NCI-H146 treated with DMSO at 0.1 percent for 48 hours (cell line): ENCODE data around the gene ZFYVE28.

Source experiments
- DNase-seq: peaks from one replicate; lab custom pipeline; 2025; ENCODE audit not compliant: unreplicated experiment; lab: John Stamatoyannopoulos, UW

Gene ZFYVE28

GRCh38 chr4:2412534-2412884, 5.9 kb downstream of the ZFYVE28 start:
- no peak for DNase-seq

DNA sequence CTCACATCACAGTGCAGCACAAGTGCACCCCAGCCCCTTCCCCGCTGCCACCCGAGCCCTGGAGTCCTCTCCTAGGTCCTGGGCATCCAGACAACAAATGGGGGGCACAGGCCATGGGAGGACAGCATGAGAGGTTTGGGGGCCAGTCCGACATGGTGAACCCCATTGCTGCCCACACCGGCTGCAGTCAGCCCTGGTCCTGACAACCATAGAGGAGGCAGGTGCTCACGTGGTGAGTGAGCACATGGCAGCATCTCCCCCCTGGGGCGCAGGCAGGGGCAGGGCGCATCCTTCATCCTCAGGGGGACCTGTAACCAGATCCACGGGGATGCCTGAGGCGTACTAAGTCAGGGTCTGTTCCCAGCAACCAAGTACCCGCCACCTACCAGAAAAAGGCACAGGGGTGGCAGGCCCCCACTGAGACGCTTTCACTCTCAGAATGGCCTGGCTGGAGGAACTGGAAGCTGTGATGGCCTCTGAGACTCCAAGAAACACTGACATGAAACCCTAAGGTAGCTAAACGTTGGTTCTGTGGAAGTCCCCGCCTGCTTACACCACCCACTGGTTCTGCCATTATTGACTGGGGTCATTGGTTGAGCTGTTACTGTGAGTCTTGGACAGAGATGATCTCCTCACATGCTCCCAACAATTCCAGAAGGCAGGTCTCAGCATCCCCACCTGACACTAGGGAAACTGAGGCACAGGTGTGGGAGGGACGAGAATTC, 6.5 kb downstream of the ZFYVE28 start:
- DNase-seq: no peak

DNA sequence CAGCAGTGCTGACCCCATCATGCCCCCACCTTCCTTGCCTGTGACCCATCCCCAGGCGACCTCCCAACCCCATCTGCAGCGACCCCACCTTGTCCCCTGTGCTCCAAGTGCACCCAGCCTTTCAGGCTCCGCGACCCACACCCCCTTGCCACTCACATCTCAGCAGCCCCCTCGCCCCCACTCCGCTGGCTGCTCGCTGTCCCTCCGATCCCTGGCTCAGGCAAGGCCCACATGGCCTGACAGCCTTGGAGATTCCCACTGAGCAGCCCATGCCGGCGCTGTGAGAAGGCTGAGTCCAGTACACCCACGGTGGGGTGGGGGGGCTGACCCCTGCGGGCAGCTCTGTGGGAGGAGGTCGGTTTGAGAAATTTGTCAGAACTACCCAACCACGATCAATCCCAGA, 9.1 kb downstream of the ZFYVE28 start:
- DNase-seq: no peak

DNA sequence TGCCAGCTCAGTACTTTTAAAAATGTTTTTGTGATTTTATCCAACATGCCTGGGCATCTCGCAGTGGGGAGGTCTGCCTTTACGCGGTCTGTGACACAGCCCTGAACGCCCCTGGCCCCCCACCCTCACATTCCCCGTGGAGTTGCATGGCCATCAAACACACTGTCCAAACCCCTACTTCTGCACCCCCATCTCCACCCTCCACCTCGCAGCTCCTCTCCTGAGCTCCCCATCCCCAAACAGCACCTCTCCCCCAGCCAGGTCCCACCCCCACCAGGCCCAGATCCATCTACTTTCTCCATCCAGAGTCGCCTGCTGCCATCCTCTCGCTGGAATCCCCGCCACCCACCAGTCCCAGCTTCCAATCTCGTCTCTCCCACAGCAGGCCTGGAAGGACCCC, 9.5 kb downstream of the ZFYVE28 start:
- no peak for DNase-seq

DNA sequence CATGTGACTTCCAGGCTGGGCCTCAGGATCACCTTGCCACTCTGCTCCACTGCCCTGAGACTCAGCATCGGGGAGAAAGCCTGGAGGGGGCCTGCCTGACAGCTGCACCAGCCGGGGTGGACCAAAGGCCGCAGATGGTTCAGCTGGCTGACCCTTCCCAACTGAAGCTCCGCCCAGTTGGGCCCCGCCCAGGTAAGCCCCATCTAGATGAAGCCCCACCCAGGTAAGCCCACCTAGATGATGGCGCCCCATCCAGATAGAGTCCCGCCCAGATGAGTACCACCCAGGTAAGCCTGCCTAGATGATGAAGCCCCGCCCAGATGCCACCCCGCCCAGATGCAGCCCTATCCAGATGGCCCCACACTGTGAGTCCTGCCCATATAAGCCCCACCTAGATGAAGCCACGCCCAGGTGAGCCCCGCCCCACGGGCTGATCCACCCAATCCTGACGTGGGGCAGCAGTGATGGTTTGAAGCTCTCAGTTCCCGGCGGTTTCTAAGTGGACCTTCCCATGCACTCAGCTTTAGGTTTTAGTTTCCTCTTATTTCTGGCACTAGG, 10.0 kb downstream of the ZFYVE28 start:
- DNase-seq: no peak

GRCh38 chr4:2407991-2408342, 10.5 kb downstream of the ZFYVE28 start:
- no peak for DNase-seq

DNA sequence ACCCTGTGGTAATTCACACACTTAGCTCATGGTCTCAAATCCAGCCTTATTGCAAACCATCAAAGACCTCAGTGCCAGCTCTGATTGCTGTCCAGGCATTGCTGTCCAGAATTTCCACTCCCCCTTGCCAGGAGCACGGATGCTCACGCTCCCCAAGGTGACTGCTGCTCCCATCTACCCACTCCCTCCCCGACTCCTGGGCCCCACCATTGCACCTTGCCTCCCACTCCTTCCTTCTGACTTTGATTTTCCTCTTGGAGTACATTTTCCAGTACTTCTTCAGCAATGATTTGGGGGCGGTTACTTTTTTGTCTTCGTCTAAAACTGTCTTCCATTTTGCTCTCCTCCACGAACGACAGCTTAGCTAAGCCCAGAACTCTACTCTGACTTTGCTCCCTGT, 11.5 kb downstream of the ZFYVE28 start:
- DNase-seq: no peak

GRCh38 chr4:2406406-2406805, 12.0 kb downstream of the ZFYVE28 start:
- no peak for DNase-seq

- no peak for DNase-seq
These were observed 15.5 kb downstream of the ZFYVE28 start for GRCh38 chr4:2402941-2403340.

DNA sequence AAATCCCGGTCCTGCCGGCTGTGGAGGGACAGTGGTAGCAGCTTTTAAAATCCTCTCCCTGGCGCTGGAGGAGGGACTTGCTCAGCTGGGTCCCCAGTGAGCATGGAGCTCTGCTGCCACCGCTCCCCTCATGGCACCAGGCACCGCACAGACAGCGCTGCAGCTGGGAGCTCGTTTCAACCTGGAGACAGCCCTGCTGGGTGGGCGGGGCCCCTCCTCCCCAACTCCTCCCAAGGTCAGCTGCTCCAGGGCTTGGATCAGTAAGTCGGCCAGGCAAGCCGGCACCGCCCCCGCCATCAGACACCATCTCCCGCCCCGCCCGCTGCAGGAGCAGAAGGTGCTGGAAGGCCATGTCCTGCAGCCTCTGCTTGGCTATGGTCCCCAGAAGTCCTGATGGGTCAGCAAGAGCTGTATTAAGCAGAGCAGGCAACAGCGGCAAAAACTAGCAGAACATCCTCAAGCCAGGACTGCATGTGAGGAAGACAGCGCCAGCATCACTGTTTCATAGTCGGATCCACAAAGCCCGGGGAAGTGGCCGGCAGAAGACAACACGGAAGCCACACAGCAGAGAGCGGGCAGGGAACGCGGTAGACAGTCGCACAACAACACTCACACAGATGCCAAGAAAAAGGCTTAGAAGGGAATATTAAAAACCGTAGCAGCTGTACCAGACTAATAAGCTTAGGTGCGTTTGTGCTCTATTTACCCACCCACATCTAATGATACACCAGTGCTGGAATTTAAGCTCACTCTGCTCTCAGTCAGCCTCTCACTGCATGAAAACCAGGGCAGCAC, 16.2 kb downstream of the ZFYVE28 start:
- peak; percentile 51 for DNase-seq

- no peak for DNase-seq
These were observed 16.8 kb downstream of the ZFYVE28 start for GRCh38 chr4:2401610-2401983.

DNA sequence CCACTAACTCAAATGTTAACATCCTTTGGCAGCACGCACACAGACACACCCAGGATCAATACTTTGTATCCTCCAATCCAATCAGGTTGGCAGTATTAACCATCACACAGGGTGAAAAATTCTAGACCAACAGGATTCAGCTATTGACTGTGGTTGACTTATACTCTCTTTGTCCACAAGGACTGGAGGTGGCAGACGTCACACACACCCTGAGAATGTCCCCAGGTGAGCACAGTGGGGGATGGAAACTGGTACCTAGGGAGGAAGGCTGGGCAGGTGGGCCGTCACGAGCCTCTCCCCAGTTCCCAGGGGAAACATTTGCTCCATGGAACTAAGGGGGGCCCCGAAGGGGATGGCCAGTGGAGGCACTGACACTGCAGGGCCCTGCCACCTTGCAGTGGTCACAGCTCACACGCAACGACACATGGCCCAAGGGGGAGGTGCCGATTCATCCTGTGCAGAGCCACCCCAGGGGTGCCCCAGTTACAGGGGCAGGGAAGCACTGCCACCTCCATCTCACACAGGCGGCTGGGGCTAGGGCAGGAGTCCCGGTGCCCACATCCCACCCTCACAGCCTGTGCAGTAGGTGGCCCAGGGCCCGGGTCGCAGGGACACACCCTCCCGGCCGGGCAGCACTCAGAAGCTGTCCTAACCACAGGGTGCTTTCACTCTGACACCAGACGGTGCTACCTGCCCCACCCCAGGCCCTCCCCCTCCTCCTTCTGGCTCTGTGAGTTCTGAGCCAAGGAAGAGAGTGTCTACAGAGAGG, 17.4 kb downstream of the ZFYVE28 start:
- DNase-seq: no peak

- no peak for DNase-seq
These were observed 18.7 kb downstream of the ZFYVE28 start for GRCh38 chr4:2399631-2400190.

DNA sequence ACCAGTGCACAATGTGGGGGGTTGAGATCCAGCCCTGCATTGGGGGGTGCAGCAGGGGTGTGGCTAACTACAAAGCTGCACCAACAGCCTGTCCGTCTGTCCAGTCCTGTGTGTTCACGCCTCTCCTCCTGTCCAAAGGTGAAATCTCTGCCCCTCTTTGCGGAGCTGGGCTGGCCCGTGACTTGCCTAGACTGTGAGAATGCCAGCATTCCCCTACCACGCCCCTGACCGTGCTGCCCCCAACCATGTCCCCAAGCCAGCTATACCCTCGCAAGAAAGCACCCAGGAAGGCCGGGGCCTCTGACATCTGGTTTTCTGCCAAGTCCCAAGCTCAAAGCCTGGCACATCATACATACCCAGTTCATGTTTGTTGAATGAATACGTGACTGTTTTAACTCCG, 19.2 kb downstream of the ZFYVE28 start:
- no peak for DNase-seq

DNA sequence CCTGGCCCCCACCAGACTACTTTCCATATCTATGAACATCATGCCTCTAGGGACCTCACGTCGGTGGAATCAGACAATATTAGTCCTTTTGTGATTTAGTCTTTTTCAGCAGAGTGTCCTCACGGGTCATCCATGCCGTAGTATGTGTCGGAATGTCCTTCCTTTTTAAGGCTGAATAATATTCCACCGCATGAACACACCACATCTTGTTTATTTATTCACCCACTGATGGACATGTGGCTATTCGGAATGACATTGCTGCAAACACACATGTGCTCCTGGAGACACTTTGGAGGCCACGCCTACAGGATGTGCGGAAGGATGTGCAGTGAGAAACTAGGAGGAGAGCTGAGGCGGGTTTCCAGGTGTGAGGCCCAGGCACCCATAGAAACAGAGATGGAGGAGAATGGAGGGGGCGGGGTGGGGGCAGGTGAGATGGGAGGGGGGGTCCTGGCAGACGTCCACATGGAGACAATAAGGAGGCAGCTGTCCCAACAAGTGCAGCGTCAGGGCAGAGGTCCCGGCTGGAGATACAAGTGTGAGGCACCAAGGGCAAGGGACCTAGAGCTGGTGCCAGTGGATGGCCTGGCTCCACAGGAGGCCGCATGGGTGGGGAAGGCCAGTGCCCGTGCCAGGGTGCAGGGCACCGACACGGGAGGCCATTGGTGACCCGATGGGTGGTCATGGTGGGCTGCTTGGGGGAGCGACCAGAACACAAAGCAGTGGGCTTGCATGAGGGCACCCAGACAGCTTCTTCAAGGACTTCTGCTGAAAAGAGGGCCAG, 20.7 kb downstream of the ZFYVE28 start:
- no peak for DNase-seq

GRCh38 chr4:2396781-2397368, 21.6 kb downstream of the ZFYVE28 start:
- DNase-seq: no peak

DNA sequence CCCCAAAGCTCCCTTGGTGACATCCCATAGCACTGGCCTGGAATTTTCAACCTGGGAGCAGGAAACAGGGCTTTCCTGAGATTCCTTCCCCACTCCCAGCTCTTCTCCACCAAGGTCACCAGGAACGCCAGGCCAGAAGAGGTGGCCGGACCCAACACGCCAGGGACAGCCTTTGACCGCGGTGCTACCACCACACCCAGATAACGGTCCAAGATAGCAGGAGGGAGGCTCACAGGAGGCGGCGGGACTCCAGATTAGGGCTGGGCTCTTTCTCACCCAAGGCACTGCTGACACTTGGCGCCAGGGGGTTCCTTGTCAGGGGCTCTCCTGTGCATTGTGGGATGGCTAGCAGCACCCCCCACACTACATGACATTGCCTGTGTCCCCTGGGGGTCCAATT, 22.9 kb downstream of the ZFYVE28 start:
- no peak for DNase-seq

- no peak for DNase-seq
These were observed 23.4 kb downstream of the ZFYVE28 start for GRCh38 chr4:2395038-2395437.

DNA sequence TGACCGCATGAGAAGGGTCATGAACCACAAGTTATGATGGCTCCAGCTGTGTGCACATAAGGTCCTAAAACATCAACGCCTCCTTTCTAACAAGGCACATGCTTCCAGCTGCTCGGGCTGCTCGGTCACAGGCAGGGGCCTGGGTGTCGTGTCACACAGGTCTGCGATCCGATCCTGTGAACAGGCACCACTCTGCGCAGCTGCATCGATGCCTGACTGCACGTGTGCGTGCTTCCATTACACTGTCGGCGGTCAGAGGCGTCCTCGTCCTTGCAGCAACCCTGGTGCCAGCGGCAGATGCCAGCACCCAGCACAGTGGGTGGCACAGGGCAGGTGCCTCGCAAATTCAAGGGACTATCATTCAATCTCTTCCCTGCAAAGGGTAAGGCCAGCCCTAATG, 23.9 kb downstream of the ZFYVE28 start:
- DNase-seq: no peak
